ENCODE results near the gene PLEKHH1. TPM values are rescaled to one million over a fixed set of nuclear protein-coding genes. Genes with fewer than 3 reads are reported as not detected.

PLEKHH1 gene
- total RNA-seq, 2 experiments from 2014 or later, result 0.16 to 0.53 TPM

DNA sequence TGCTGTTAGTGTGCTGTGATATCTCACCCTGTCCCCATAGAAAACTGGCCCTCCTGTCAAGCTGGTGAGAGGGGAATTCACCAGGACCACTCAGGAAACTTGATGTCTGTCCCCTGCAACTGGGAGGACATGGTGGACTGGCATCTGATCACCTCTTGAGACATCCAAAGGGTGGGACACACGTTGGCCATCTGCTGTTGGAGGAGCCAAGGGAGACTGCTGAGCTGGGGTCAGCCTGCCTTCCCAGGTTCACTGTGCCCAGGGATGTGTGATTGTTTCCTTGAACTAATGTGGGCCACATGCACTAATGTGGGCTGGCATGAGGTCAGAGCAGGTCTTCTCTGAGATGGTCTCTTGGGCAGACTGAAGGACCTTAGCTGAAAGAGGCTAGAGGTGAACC is 27.8 kb upstream of the PLEKHH1 start:
- Mint-ChIP-seq H3K4me3 (no peak overlapping the region), H3K27me3 (no peaks in the 10 kb centered on the region), H3K27ac (no peak overlapping the region), H3K4me1 (ENCODE audit: low read depth) (no peaks in the 10 kb centered on the region), H3K36me3 (ENCODE audit: low read depth) (no peaks in the 10 kb centered on the region), H3K9me3 (no peaks in the 10 kb centered on the region)
- Histone ChIP-seq H3K27me3 (ENCODE audit: control insufficient read depth in 1 of 2, insufficient read depth in 2 of 2, low read length in 2 of 2) (no peaks in the 10 kb centered on the region), H3K27ac (ENCODE audit: low read depth in 1 of 2, low read length in 2 of 2) (no peak overlapping the region), H3K4me3 (ENCODE audit: low read length) (no peak overlapping the region), H3K9me3 (ENCODE audit: control insufficient read depth in 1 of 2, insufficient read depth in 1 of 2, low read length in 2 of 2) (no peaks in the 10 kb centered on the region), H3K4me1 (ENCODE audit: insufficient read depth, low read length) (no peaks in the 10 kb centered on the region), H3K36me3 (ENCODE audit: insufficient read depth, low read length) (no peaks in the 10 kb centered on the region)
- TF ChIP-seq, protein P1, sequence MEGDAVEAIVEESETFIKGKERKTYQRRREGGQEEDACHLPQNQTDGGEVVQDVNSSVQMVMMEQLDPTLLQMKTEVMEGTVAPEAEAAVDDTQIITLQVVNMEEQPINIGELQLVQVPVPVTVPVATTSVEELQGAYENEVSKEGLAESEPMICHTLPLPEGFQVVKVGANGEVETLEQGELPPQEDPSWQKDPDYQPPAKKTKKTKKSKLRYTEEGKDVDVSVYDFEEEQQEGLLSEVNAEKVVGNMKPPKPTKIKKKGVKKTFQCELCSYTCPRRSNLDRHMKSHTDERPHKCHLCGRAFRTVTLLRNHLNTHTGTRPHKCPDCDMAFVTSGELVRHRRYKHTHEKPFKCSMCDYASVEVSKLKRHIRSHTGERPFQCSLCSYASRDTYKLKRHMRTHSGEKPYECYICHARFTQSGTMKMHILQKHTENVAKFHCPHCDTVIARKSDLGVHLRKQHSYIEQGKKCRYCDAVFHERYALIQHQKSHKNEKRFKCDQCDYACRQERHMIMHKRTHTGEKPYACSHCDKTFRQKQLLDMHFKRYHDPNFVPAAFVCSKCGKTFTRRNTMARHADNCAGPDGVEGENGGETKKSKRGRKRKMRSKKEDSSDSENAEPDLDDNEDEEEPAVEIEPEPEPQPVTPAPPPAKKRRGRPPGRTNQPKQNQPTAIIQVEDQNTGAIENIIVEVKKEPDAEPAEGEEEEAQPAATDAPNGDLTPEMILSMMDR (IDR thresholded peaks at IDR 0.05), result no peak
- DNase-seq (no peak), ATAC-seq (ENCODE audit: poor library complexity) (no peak)
- ChIA-PET CTCF (no interaction called here), POLR2A (no interaction called here)
- intact Hi-C loops (cut with DNase I, micrococcal nuclease), result no loop called here

DNA sequence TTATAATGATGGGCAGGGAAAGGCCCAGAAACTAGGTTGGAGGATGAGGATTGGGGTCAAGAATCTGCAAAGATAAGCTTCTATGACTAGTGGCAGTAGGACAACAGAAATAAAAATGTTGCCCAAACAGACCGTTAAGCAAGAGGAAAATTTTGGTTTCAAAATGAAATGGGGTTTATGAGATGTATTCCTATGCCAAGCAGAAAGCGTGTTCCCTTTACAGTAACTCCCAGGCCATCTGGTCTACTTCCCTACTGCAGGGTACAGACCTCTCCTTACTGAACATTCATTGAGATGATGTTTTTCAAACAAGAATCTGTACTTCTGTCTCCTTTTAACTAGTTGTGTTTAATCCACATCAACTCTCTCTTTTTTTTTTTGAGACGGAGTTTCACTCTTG is 24.1 kb upstream of the PLEKHH1 start:
- no peak overlapping the region for H3K27ac ChIP-seq (ENCODE audit: low read depth in 1 of 2, low read length in 2 of 2)
- no peaks in the 10 kb centered on the region for H3K9me3 Mint-ChIP-seq
- ATAC-seq (ENCODE audit: poor library complexity), result no peak
- no peak overlapping the region for H3K4me3 ChIP-seq (ENCODE audit: low read length)
- TF ChIP-seq, protein P1 (IDR thresholded peaks at IDR 0.05), result no peak
- no peaks in the 10 kb centered on the region for H3K9me3 ChIP-seq (ENCODE audit: control insufficient read depth in 1 of 2, insufficient read depth in 1 of 2, low read length in 2 of 2)
- no peaks in the 10 kb centered on the region for H3K27me3 Mint-ChIP-seq
- ChIA-PET POLR2A (interaction anchor here (1.3 to 1.6 kb wide), 2 partner anchors 43 to 45 kb away, joined by 3 read pairs; no protein-coding TSS in a partner anchor), CTCF (interaction anchor here (0.6 kb wide), 1 partner anchor 784 kb away, joined by 3 read pairs; no protein-coding TSS in a partner anchor)
- no peak overlapping the region for H3K4me3 Mint-ChIP-seq
- no peaks in the 10 kb centered on the region for H3K36me3 Mint-ChIP-seq (ENCODE audit: low read depth)
- no peaks in the 10 kb centered on the region for H3K27me3 ChIP-seq (ENCODE audit: control insufficient read depth in 1 of 2, insufficient read depth in 2 of 2, low read length in 2 of 2)
- no peak for DNase-seq
- no peaks in the 10 kb centered on the region for H3K36me3 ChIP-seq (ENCODE audit: insufficient read depth, low read length)
- intact Hi-C loops (cut with DNase I, micrococcal nuclease), result no loop called here
- H3K4me1 Mint-ChIP-seq (ENCODE audit: low read depth), result peaks cover 22% of the 10 kb centered on the region
- H3K4me1 ChIP-seq (ENCODE audit: insufficient read depth, low read length), result peaks cover 9% of the 10 kb centered on the region
- H3K27ac Mint-ChIP-seq, result no peak overlapping the region

DNA sequence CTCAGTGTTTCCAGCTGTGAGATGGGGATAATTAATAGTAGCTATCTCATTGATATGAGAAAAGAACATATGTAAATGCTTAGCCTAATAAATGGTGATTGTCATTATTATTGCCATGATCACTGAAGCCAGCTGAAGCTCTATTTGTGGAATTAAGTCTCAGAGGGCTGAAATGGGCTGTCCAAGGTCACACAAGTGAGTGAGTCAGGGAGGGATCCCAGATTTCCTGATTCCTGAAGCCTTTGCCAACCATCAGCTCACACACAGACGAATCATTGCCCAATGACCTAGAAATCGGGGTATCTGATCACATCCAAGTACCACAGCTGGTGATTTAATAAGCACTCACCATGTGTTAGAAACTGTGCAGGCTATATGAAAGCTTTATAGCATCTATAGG is 23.0 kb upstream of the PLEKHH1 start:
- Histone ChIP-seq H3K9me3 (ENCODE audit: control insufficient read depth in 1 of 2, insufficient read depth in 1 of 2, low read length in 2 of 2) (no peaks in the 10 kb centered on the region), H3K4me3 (ENCODE audit: low read length) (no peak overlapping the region), H3K4me1 (ENCODE audit: insufficient read depth, low read length) (peaks cover 17% of the 10 kb centered on the region), H3K27ac (ENCODE audit: low read depth in 1 of 2, low read length in 2 of 2) (no peak overlapping the region), H3K36me3 (ENCODE audit: insufficient read depth, low read length) (no peaks in the 10 kb centered on the region), H3K27me3 (ENCODE audit: control insufficient read depth in 1 of 2, insufficient read depth in 2 of 2, low read length in 2 of 2) (no peaks in the 10 kb centered on the region)
- Mint-ChIP-seq H3K27ac (no peak overlapping the region), H3K4me3 (no peak overlapping the region), H3K9me3 (no peaks in the 10 kb centered on the region), H3K4me1 (ENCODE audit: low read depth) (peaks cover 25% of the 10 kb centered on the region), H3K27me3 (no peaks in the 10 kb centered on the region), H3K36me3 (ENCODE audit: low read depth) (no peaks in the 10 kb centered on the region)
- intact Hi-C loops (cut with DNase I, micrococcal nuclease), result loop anchor here in 1 of 2 experiments (10.0 kb wide), 1 partner anchor 45 kb away; no protein-coding TSS in a partner anchor
- TF ChIP-seq, protein P1 (IDR thresholded peaks at IDR 0.05), result no peak
- ChIA-PET POLR2A (interaction anchor here (1.3 kb wide), 1 partner anchor 45 kb away, joined by 3 read pairs; no protein-coding TSS in a partner anchor), CTCF (no interaction called here)
- ATAC-seq (ENCODE audit: poor library complexity) (no peak), DNase-seq (no peak)

Data from CD4-positive, alpha-beta T cell (primary cell).